GM21360 (cell line): ENCODE data around the gene C10orf90.

ENCODE experiments used
- ATAC-seq: cut with Tn5 transposase; IDR thresholded peaks from one replicate; pipeline ENCODE4 v1.9.1; 2021; ENCODE audit warnings: mild to moderate bottlenecking, moderate library complexity; ENCODE audit not compliant: unreplicated experiment

C10orf90 gene

GRCh38 chr10:126518218-126519080 is 152.0 kb downstream of the C10orf90 start:
- ATAC-seq = no peak

GRCh38 chr10:126516515-126516914 is 154.0 kb downstream of the C10orf90 start:
- ATAC-seq = no peak

- no peak for ATAC-seq
Observed at GRCh38 chr10:126511917-126512479, 158.5 kb downstream of the C10orf90 start.

GRCh38 chr10:126509182-126509581 is 161.3 kb downstream of the C10orf90 start:
- ATAC-seq = no peak

GRCh38 chr10:126508535-126509040 is 161.9 kb downstream of the C10orf90 start:
- ATAC-seq = no peak

- no peak for ATAC-seq
Observed at GRCh38 chr10:126504761-126505112, 165.8 kb downstream of the C10orf90 start.

- ATAC-seq = peak; percentile 60
Observed at GRCh38 chr10:126504063-126504760, 166.3 kb downstream of the C10orf90 start.

GRCh38 chr10:126503392-126504062 is 167.0 kb downstream of the C10orf90 start:
- no peak for ATAC-seq

- ATAC-seq = no peak
Observed at GRCh38 chr10:126502441-126502840, 168.1 kb downstream of the C10orf90 start.

GRCh38 chr10:126501828-126502227 is 168.7 kb downstream of the C10orf90 start:
- no peak for ATAC-seq

- ATAC-seq = no peak
Observed at GRCh38 chr10:126500866-126501265, 169.6 kb downstream of the C10orf90 start.

GRCh38 chr10:126500185-126500584 is 170.3 kb downstream of the C10orf90 start:
- ATAC-seq = no peak

GRCh38 chr10:126499744-126500143 is 170.7 kb downstream of the C10orf90 start:
- ATAC-seq = no peak

- ATAC-seq = no peak
Observed at GRCh38 chr10:126497672-126498071, 172.8 kb downstream of the C10orf90 start.

- no peak for ATAC-seq
Observed at GRCh38 chr10:126496771-126497545, 173.5 kb downstream of the C10orf90 start.

GRCh38 chr10:126491476-126491875 is 179.0 kb downstream of the C10orf90 start:
- ATAC-seq = no peak

GRCh38 chr10:126481181-126481580 is 189.3 kb downstream of the C10orf90 start:
- no peak for ATAC-seq

GRCh38 chr10:126480648-126481047 is 189.8 kb downstream of the C10orf90 start:
- no peak for ATAC-seq

GRCh38 chr10:126479280-126479895 is 191.1 kb downstream of the C10orf90 start:
- ATAC-seq = no peak

GRCh38 chr10:126478546-126478945 is 191.9 kb downstream of the C10orf90 start:
- ATAC-seq = no peak
